ENCODE measurements around the gene ERGIC1. TPM values are rescaled to one million over a fixed set of nuclear protein-coding genes. Genes with fewer than 3 reads are reported as not detected.
"Not testable (repeated sequence)": the region's sequence is repeated elsewhere in the genome, so short reads cannot be mapped to it uniquely, and the experiment has no call there.

The ERGIC1 gene
- total RNA-seq, 2 donors from 2014 or later = 228 to 380 TPM

DNA sequence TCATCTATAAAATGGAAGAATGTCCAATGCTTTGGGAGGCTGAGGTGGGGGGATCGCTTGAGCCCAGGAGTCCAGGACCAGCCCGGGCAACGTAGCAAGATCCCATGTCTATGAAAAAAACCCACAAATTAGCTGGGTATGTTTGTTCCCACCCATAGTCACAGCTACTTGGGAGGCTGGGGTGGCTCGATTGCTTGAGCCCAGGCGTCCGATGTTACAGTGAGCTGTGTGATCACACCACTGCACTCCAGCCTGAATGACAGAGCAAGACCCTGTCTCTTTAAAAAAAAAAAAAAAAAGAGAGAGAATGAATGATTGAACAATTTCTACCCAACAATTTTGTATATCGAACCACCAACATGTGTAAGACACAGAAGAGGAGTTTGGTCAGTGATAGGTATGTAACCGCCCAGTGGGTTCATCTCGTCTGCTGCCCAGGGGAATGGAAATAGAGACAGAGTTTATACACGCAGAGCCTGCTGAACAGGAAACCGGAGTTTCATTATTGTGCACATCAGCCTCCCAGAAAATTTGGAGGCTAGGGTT lies 26.2 kb upstream of the ERGIC1 start:
- H3K27me3 ChIP-seq (replicated peaks; ENCODE audit: insufficient read depth) = no peaks in the 10 kb centered on the region
- intact Hi-C loops (cut with DNase I) = no loop called here
- 89% methylated on average over 11 of the region's 11 CpGs for WGBS
- no peak for TF ChIP-seq POLR2AphosphoS5 (IDR thresholded peaks at IDR 0.05)
- TF ChIP-seq POLR2A (IDR thresholded peaks at IDR 0.05) = no peak
- no peak for TF ChIP-seq CTCF (IDR thresholded peaks at IDR 0.05)
- no peak overlapping the region for H3K4me3 ChIP-seq
- DNase-seq (ENCODE audit: low spot score) = no peak
- no peaks in the 10 kb centered on the region for H3K4me1 ChIP-seq (replicated peaks)
- H3K9me3 ChIP-seq = no peaks in the 10 kb centered on the region
- no peak overlapping the region for H3K27ac ChIP-seq
- no peaks in the 10 kb centered on the region for H3K36me3 ChIP-seq

- no peaks in the 10 kb centered on the region for H3K4me1 ChIP-seq (replicated peaks)
- TF ChIP-seq POLR2A (IDR thresholded peaks at IDR 0.05) = no peak
- TF ChIP-seq CTCF (IDR thresholded peaks at IDR 0.05) = no peak
- no peak for TF ChIP-seq POLR2AphosphoS5 (IDR thresholded peaks at IDR 0.05)
- intact Hi-C loops (cut with DNase I) = no loop called here
These were observed 24.3 kb upstream of the ERGIC1 start for GRCh38 chr5:172809774-172810173.

GRCh38 chr5:172810996-172811395 lies 23.1 kb upstream of the ERGIC1 start:
- H3K4me3 ChIP-seq; H3K4me1 ChIP-seq (replicated peaks); DNase-seq (ENCODE audit: low spot score); intact Hi-C loops (cut with DNase I); H3K27ac ChIP-seq; H3K27me3 ChIP-seq (replicated peaks; ENCODE audit: insufficient read depth); H3K36me3 ChIP-seq; H3K9me3 ChIP-seq: not testable (repeated sequence)
- WGBS = 92% methylated on average over 4 of the region's 4 CpGs

More at GRCh38 chr5:172809774-172810173, 24.3 kb upstream of the ERGIC1 start:
- no peaks in the 10 kb centered on the region for H3K36me3 ChIP-seq
- H3K27me3 ChIP-seq (replicated peaks; ENCODE audit: insufficient read depth) = no peaks in the 10 kb centered on the region
- no peak for DNase-seq (ENCODE audit: low spot score)
- no peaks in the 10 kb centered on the region for H3K9me3 ChIP-seq
- H3K4me3 ChIP-seq = no peak overlapping the region
- H3K27ac ChIP-seq = no peak overlapping the region
- WGBS = 98% methylated on average over 2 of the region's 2 CpGs

DNA sequence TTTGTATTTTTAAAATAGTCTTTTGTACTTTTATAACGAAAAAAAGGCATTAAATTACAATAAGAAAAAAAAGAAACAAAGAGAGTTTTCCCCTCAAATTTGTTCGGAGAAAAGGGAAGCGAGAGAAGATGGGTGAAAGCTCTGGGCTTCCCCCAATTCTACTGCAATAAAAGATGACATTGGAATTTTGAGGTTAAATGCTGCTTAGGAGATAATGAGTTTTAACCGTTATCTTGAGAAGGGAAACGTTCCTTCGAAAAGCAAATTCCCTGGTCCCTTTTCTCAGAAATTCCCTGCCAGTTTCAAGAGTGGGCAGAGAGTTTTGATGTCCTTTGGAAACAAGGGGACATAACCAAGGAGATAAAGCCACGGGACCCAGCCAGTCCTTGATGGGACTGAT lies 18.4 kb upstream of the ERGIC1 start:
- 71% methylated on average over 7 of the region's 7 CpGs for WGBS
- TF ChIP-seq CTCF (IDR thresholded peaks at IDR 0.05) = no peak
- TF ChIP-seq POLR2AphosphoS5 (IDR thresholded peaks at IDR 0.05) = no peak
- no peak for TF ChIP-seq POLR2A (IDR thresholded peaks at IDR 0.05)
- no peaks in the 10 kb centered on the region for H3K36me3 ChIP-seq
- no peak overlapping the region for H3K4me3 ChIP-seq
- no peaks in the 10 kb centered on the region for H3K9me3 ChIP-seq
- no peak overlapping the region for H3K27ac ChIP-seq
- H3K4me1 ChIP-seq (replicated peaks) = peaks cover 4% of the 10 kb centered on the region
- intact Hi-C loops (cut with DNase I) = no loop called here
- H3K27me3 ChIP-seq (replicated peaks; ENCODE audit: insufficient read depth) = no peaks in the 10 kb centered on the region
- DNase-seq (ENCODE audit: low spot score) = no peak

- peaks cover 4% of the 10 kb centered on the region for H3K4me1 ChIP-seq (replicated peaks)
- H3K4me3 ChIP-seq = no peak overlapping the region
- no peak overlapping the region for H3K27ac ChIP-seq
- no peaks in the 10 kb centered on the region for H3K27me3 ChIP-seq (replicated peaks; ENCODE audit: insufficient read depth)
- intact Hi-C loops (cut with DNase I) = no loop called here
- TF ChIP-seq POLR2AphosphoS5 (IDR thresholded peaks at IDR 0.05) (no peak), POLR2A (IDR thresholded peaks at IDR 0.05) (no peak), CTCF (IDR thresholded peaks at IDR 0.05) (no peak)
- 26% methylated on average over 5 of the region's 5 CpGs for WGBS
- no peaks in the 10 kb centered on the region for H3K9me3 ChIP-seq
- DNase-seq (ENCODE audit: low spot score) = no peak
- H3K36me3 ChIP-seq = no peaks in the 10 kb centered on the region
These were observed 17.0 kb upstream of the ERGIC1 start for GRCh38 chr5:172816925-172817562.

Data from prostate gland (tissue), 2 donors.